H1 (cell line): ENCODE data around the gene MOSMO.

ENCODE experiments used
- CTBP2 ChIP-seq: IDR thresholded peaks from 2 replicates; pipeline ENCODE4 v1.7.0; 2011; ENCODE audit warnings: borderline replicate concordance, mild to moderate bottlenecking, moderate library complexity, mixed read lengths, low read length; ENCODE audit not compliant: insufficient read depth, insufficient read length
- CTCF ChIP-seq, 3 experiments: IDR thresholded peaks; 1 replicate in 2 of 3; 2 replicates in 1 of 3; pipeline versions ENCODE4 v1.5.1 to v1.6.1; 2011; ENCODE audit warnings: low read length in 3 of 3, mild to moderate bottlenecking in 3 of 3, inconsistent platforms in 2 of 3, low read depth in 1 of 3, moderate library complexity in 1 of 3; ENCODE audit not compliant: insufficient read depth in 1 of 3; ENCODE audit errors: control extremely low read depth in 1 of 3
- EP300 ChIP-seq, 2 experiments: IDR thresholded peaks; 1 replicate in 1 of 2; 2 replicates in 1 of 2; pipeline ENCODE4 v1.6.1; 2011 to 2012; ENCODE audit warnings: low read depth in 2 of 2, low read length in 2 of 2, mild to moderate bottlenecking in 2 of 2, borderline replicate concordance in 1 of 2, inconsistent platforms in 1 of 2, moderate library complexity in 1 of 2
- EZH2 ChIP-seq: fragments of 200-600 bp; sonication (generic); IDR thresholded peaks from 2 replicates; pipeline ENCODE4 v1.7.1; 2012; ENCODE audit warnings: low read depth, mild to moderate bottlenecking, moderate library complexity, low read length, inconsistent platforms; ENCODE audit not compliant: severe bottlenecking
- HDAC6 ChIP-seq: IDR thresholded peaks from one replicate; pipeline ENCODE4 v1.7.1; 2012; ENCODE audit warnings: low read depth, mild to moderate bottlenecking, inconsistent platforms, low read length, moderate library complexity
- NANOG ChIP-seq: IDR thresholded peaks from 2 replicates; pipeline ENCODE4 v1.6.1; 2011; ENCODE audit warnings: low read length, low read depth, mild to moderate bottlenecking, inconsistent platforms; ENCODE audit not compliant: insufficient read depth, poor library complexity, severe bottlenecking
- NRF1 ChIP-seq: IDR thresholded peaks from 2 replicates; pipeline ENCODE4 v1.6.1; 2011; ENCODE audit warnings: mild to moderate bottlenecking, low read depth, low read length, improper control_type of control experiment
- SIRT6 ChIP-seq: IDR thresholded peaks from one replicate; pipeline ENCODE4 v1.7.1; 2012; ENCODE audit warnings: low read length, inconsistent platforms

GRCh38 chr16:22014271-22014873 is 6.5 kb downstream of the MOSMO start:
- TF ChIP-seq EP300 (IDR thresholded peaks at IDR 0.05; ENCODE audit: borderline replicate concordance in 1 of 2, low read depth in 2 of 2, low read length in 2 of 2) (no peak), NRF1 (no peak), SIRT6 (no peak), HDAC6 (no peak), NANOG (no peak), EZH2 (no peak), CTCF (IDR thresholded peaks at IDR 0.05; ENCODE audit: control extremely low read depth in 1 of 3, insufficient read depth in 1 of 3, low read depth in 1 of 3, low read length in 3 of 3) (no peak), CTBP2 (no peak)
